ENCODE measurements around the gene CTNNBIP1. TPM values are rescaled to one million over a fixed set of nuclear protein-coding genes. Genes with fewer than 3 reads are reported as not detected.
"Not testable (repeated sequence)": the region's sequence is repeated elsewhere in the genome, so short reads cannot be mapped to it uniquely, and the experiment has no call there.

The CTNNBIP1 gene
- polyA plus RNA-seq, 1 experiment: 28.3 TPM

DNA sequence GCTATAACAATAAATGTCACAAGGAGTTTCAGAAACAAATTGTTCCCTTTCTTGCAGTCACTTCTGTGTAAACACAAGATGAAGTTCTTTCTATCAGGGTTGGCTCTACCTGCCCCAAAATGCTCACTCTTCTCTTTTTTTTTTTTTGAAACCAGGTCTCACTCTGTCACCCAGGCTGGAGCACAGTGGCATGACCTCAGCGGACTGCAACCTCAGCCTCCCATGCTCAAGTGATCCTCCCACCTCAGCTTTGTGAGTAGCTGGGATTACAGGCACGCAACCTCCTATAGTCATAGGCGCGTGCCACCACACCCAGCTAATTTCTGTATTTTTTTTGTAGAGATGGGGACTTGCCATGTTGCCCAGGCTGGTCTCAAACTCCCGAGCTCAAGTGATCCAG lies 10.5 kb upstream of the CTNNBIP1 start:
- Histone ChIP-seq H3K27ac (ENCODE audit: low read depth, low read length) (no peak overlapping the region), H3K4me3 (ENCODE audit: low read depth, low read length) (no peak overlapping the region), H3K27me3 (ENCODE audit: control insufficient read depth, insufficient read depth, low read length) (peaks cover 3% of the 10 kb centered on the region), H3K9me3 (ENCODE audit: control insufficient read depth, insufficient read depth, low read length) (no peaks in the 10 kb centered on the region)
- TF ChIP-seq, protein P1, sequence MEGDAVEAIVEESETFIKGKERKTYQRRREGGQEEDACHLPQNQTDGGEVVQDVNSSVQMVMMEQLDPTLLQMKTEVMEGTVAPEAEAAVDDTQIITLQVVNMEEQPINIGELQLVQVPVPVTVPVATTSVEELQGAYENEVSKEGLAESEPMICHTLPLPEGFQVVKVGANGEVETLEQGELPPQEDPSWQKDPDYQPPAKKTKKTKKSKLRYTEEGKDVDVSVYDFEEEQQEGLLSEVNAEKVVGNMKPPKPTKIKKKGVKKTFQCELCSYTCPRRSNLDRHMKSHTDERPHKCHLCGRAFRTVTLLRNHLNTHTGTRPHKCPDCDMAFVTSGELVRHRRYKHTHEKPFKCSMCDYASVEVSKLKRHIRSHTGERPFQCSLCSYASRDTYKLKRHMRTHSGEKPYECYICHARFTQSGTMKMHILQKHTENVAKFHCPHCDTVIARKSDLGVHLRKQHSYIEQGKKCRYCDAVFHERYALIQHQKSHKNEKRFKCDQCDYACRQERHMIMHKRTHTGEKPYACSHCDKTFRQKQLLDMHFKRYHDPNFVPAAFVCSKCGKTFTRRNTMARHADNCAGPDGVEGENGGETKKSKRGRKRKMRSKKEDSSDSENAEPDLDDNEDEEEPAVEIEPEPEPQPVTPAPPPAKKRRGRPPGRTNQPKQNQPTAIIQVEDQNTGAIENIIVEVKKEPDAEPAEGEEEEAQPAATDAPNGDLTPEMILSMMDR (IDR thresholded peaks at IDR 0.05; ENCODE audit: low read depth, low read length): no peak
- POLR2A ChIA-PET: no interaction called here
- DNase-seq (ENCODE audit: low read depth, low spot score): no peak
- CTCF ChIA-PET: no interaction called here

DNA sequence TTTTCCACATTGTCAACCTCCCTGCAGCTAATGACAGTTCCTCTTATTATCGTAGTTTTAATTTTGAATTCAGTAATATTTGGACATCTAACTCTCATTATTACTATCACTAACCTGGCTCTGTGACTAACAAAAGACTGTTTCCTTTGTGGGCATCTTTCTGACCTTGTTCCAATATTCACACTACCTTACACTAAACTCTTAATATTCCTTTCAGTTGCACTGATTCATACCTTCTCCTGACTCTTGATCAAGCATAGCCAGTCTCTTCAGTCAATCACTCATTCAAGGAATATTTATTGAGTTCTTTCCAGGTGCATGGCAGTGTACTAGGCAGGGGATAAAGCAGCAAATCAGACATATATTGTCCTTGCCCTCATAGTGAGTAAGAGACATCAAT lies 7.8 kb upstream of the CTNNBIP1 start:
- DNase-seq (ENCODE audit: low read depth, low spot score): no peak
- H3K27ac ChIP-seq (ENCODE audit: low read depth, low read length): no peak overlapping the region
- ChIA-PET CTCF (no interaction called here), POLR2A (no interaction called here)
- peaks cover 3% of the 10 kb centered on the region for H3K27me3 ChIP-seq (ENCODE audit: control insufficient read depth, insufficient read depth, low read length)
- TF ChIP-seq, protein P1 (IDR thresholded peaks at IDR 0.05; ENCODE audit: low read depth, low read length): no peak
- no peak overlapping the region for H3K4me3 ChIP-seq (ENCODE audit: low read depth, low read length)
- no peaks in the 10 kb centered on the region for H3K9me3 ChIP-seq (ENCODE audit: control insufficient read depth, insufficient read depth, low read length)

DNA sequence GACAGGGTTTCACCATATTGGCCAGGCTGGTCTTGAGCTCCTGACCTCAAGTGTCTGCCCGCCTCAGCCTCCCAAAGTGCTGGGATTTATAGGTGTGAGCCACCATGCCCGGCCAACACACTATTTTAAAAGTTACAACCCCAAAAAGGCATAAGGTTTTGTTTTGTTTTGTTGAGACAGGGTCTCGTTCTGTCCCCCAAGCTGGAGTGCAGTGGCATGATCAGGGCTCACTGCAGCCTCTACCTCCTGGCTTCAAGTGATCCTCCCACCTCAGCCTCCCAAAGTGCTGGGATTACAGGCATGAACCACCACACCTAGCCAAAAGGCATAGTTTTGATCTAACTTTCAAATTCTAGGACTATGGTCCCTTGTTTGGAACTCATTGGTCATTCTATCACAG lies 7.4 kb upstream of the CTNNBIP1 start:
- H3K27me3 ChIP-seq (ENCODE audit: control insufficient read depth, insufficient read depth, low read length); DNase-seq (ENCODE audit: low read depth, low spot score); H3K27ac ChIP-seq (ENCODE audit: low read depth, low read length); H3K9me3 ChIP-seq (ENCODE audit: control insufficient read depth, insufficient read depth, low read length); H3K4me3 ChIP-seq (ENCODE audit: low read depth, low read length): not testable (repeated sequence)
- ChIA-PET CTCF (interaction anchor here (0.9 to 1.5 kb wide), 2 partner anchors 40 to 43 kb away, joined by 3 to 4 read pairs; no protein-coding TSS in a partner anchor), POLR2A (interaction anchor here (0.6 kb wide), 1 partner anchor 65 kb away, joined by 5 read pairs; no protein-coding TSS in a partner anchor)

DNA sequence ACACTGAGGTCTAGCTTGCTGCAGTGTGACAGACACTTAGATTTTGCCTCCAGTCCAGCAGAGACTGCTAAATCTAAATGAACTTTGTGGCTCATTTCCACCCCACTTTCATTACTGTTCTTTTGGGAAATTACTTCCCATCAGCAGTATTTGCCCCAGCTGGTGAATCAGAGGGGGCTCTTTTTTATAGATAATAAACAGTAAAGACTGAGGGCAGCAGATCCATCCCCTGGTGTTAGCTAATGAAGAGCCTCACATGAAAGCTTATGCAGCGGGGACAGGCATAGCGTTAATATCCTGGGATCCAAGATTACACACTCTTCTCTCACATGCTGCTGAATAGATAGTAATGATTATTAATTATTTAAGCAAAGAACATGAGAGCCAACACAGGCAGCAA lies 6.4 kb upstream of the CTNNBIP1 start:
- ChIA-PET POLR2A (no interaction called here), CTCF (interaction anchor here (0.6 to 1.5 kb wide), 3 partner anchors 32 to 41 kb away, joined by 4 to 7 read pairs (median 4); no protein-coding TSS in a partner anchor)
- H3K9me3 ChIP-seq (ENCODE audit: control insufficient read depth, insufficient read depth, low read length): no peaks in the 10 kb centered on the region
- no peak overlapping the region for H3K4me3 ChIP-seq (ENCODE audit: low read depth, low read length)
- no peak for DNase-seq (ENCODE audit: low read depth, low spot score)
- TF ChIP-seq, protein P1 (IDR thresholded peaks at IDR 0.05; ENCODE audit: low read depth, low read length): no peak
- peaks cover 3% of the 10 kb centered on the region for H3K27me3 ChIP-seq (ENCODE audit: control insufficient read depth, insufficient read depth, low read length)
- no peak overlapping the region for H3K27ac ChIP-seq (ENCODE audit: low read depth, low read length)

DNA sequence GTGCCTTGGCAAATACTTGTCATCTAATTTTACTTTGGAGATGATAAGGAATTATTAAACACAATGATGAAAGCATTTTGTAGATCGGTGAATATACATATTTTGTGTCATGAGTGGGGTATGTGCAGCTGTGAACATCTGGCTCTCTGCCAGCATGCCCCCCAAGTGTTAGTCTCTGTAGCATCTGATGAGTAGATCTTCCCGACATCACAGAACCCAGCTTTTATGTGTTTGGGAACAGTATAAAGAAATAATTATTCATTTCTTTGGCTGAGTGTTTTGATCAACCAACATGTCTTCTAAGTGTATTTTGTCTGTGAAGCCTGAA lies 4.5 kb upstream of the CTNNBIP1 start:
- POLR2A ChIA-PET: interaction anchor here (0.6 kb wide), 1 partner anchor 127 kb away, joined by 4 read pairs; no protein-coding TSS in a partner anchor
- TF ChIP-seq, protein P1 (IDR thresholded peaks at IDR 0.05; ENCODE audit: low read depth, low read length): no peak

More for the DNA sequence above, 4.5 kb upstream of the CTNNBIP1 start:
- no peaks in the 10 kb centered on the region for H3K9me3 ChIP-seq (ENCODE audit: control insufficient read depth, insufficient read depth, low read length)
- H3K27ac ChIP-seq (ENCODE audit: low read depth, low read length): no peak overlapping the region
- DNase-seq (ENCODE audit: low read depth, low spot score): no peak
- peaks cover 3% of the 10 kb centered on the region for H3K27me3 ChIP-seq (ENCODE audit: control insufficient read depth, insufficient read depth, low read length)
- no peak overlapping the region for H3K4me3 ChIP-seq (ENCODE audit: low read depth, low read length)
- CTCF ChIA-PET: interaction anchor here (0.5 to 1.0 kb wide), 2 partner anchors 38 to 40 kb away, joined by 3 to 6 read pairs; no protein-coding TSS in a partner anchor
